HUES48 (cell line): ENCODE data around the gene YTHDC2.

Experiments used
- H3K27ac ChIP-seq: one replicate; pipeline ENCODE4 v1.7.0; 2013; ENCODE audit warnings: low read depth, low read length, inconsistent platforms
- H3K27me3 ChIP-seq: 2 replicates; pipeline ENCODE4 v1.6.1; 2013; ENCODE audit warnings: mild to moderate bottlenecking, low read length; ENCODE audit not compliant: control insufficient read depth, insufficient read depth
- H3K36me3 ChIP-seq: 2 replicates; pipeline ENCODE4 v1.6.1; 2013; ENCODE audit warnings: low read length; ENCODE audit not compliant: control insufficient read depth, insufficient read depth
- H3K4me1 ChIP-seq: 2 replicates; pipeline ENCODE4 v1.6.1; 2013; ENCODE audit warnings: mild to moderate bottlenecking, low read length; ENCODE audit not compliant: control insufficient read depth, insufficient read depth
- H3K4me3 ChIP-seq: 2 replicates; pipeline ENCODE4 v1.5.1; 2013; ENCODE audit warnings: mild to moderate bottlenecking, low read depth, low read length
- H3K9ac ChIP-seq: 2 replicates; pipeline ENCODE4 v1.6.1; 2013; ENCODE audit warnings: mild to moderate bottlenecking, low read depth, low read length, moderate library complexity
- H3K9me3 ChIP-seq: 2 replicates; pipeline ENCODE4 v1.6.1; 2013; ENCODE audit warnings: low read length; ENCODE audit not compliant: control insufficient read depth, insufficient read depth

The YTHDC2 gene

DNA sequence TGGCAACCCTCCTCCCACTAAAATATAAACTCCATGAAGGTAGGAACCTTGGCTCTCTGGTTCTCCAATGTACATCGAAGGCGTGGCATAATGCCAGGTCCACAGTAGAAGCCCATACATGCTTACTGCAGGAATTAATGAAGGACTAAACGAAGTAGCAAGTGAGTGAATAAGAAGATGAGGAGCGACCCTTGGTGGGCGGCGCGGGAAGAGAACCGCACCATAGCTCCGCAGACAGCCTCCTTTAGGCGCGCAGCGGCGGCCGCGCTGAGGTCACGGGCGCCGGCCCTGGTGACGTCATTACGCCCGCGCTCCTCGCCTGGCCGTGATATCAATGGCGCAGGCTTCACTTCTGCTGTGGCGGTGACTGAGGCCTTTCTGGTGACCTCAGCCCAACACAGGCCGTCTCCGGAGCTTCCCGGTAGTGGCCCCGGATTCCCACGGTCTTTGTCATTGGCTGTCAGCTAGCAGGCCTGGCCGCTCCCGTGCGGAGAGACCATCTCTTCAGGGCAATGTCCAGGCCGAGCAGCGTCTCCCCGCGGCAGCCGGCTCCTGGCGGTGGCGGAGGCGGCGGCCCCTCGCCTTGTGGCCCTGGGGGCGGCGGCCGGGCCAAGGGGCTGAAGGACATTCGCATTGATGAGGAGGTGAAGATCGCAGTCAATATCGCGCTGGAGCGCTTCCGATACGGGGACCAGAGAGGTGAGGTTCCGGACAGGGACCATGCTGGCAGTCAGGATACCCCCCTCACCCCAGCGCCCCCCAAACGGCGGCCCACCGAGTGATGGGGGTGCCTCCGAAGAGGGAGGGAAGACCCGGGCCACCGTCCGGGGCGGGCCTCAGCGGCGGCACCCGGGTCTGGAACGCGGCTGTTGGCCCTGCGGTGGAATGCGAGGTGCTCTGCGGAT lies at the start of gene YTHDC2:
TSS of gene YTHDC2 (plus strand) at position 311 of the 905 bp plus-strand sequence. CDS start at position 513, 202 bp downstream.
- Histone ChIP-seq H3K27me3 (no peaks in the 10 kb centered on the region), H3K36me3 (peaks cover 23% of the 10 kb centered on the region), H3K9me3 (no peaks in the 10 kb centered on the region), H3K4me1 (peaks cover 12% of the 10 kb centered on the region; the same call in 1 of the 2 replicates), H3K27ac (peak within 1 kb of the TSS; percentile 91), H3K9ac (peak within 1 kb of the TSS; percentile 88), H3K4me3 (peak within 1 kb of the TSS; percentile 91)

DNA sequence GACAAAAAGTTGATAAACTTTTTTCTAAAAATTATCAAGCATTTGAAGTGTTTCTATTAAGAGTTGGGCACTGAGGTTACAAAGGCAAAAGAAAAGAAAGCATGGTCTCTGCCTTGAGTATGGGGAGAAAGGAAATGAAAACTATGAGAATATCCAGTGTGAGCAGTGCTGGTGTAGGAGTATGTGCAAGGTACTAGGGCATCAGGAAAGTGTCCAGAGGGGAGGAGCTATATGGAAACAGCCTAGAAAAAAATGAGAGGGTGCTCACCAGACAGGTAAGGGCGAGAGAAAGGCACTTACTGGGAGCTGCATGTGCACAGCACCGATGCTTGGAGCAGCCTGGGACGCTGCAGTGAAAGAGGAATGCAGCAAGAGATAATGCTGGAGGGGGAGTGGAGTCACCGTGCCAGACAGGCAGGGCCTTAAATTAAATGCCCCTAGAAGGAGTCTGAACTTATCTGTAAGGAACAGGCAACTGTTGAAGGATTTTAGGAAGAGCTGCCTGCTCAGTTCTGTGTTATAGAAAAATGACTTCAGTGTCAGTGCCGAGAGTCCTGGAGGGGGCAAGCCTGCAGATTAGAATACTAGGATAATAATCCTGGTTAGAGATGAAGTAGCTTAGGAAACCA lies 39.3 kb upstream of the YTHDC2 start:
- Histone ChIP-seq H3K36me3 (no peaks in the 10 kb centered on the region), H3K27me3 (no peaks in the 10 kb centered on the region), H3K9me3 (peaks cover 13% of the 10 kb centered on the region), H3K27ac (no peak overlapping the region), H3K9ac (no peak overlapping the region), H3K4me3 (no peak overlapping the region), H3K4me1 (peaks cover 10% of the 10 kb centered on the region; the same call in 1 of the 2 replicates)

DNA sequence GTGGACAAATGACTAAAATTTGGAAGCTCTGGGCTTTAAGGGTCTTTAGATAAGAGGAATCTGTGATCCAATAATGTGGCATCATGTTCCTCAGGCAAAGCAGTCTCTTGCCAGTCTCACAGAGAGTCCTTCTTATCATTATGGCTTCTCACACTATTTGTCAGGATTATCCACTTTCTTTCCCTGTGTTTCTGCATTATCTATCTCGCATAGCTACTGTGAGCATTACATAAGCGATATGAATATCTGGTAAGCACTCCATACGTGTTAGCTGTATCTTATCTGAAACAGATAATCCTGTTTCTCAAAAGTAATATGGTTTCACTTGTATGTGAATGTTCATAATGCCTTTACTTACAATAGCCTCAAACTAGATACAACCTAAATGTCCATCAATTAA lies 34.8 kb upstream of the YTHDC2 start:
- H3K9me3 ChIP-seq: no peaks in the 10 kb centered on the region
- no peak overlapping the region for H3K4me3 ChIP-seq
- no peak overlapping the region for H3K9ac ChIP-seq
- peaks cover 10% of the 10 kb centered on the region; the same call in 1 of the 2 replicates for H3K4me1 ChIP-seq
- no peaks in the 10 kb centered on the region for H3K36me3 ChIP-seq
- no peak overlapping the region for H3K27ac ChIP-seq
- no peaks in the 10 kb centered on the region for H3K27me3 ChIP-seq

DNA sequence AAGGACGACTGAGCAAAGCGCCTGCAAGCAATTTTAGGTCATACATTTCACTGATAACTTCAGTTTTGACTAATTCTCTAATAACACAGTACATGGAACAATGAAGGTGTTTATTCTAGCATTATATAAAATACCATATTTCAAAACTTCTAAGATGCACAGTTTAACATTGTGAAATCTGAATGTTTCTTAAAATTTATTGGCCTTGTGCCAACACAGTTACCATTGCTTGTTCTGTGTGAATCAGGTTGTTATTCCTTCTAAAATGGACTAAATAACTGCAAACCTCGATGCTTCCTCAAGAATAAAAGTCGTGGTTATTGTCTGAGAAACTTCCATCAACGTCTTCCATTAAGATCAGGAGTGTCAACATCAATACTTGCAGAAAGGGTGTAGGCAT lies 33.3 kb upstream of the YTHDC2 start:
- Histone ChIP-seq H3K4me3 (no peak overlapping the region), H3K9me3 (no peaks in the 10 kb centered on the region), H3K27ac (no peak overlapping the region), H3K36me3 (no peaks in the 10 kb centered on the region), H3K4me1 (peaks cover 7% of the 10 kb centered on the region; the same call in 1 of the 2 replicates), H3K27me3 (no peaks in the 10 kb centered on the region), H3K9ac (no peak overlapping the region)

DNA sequence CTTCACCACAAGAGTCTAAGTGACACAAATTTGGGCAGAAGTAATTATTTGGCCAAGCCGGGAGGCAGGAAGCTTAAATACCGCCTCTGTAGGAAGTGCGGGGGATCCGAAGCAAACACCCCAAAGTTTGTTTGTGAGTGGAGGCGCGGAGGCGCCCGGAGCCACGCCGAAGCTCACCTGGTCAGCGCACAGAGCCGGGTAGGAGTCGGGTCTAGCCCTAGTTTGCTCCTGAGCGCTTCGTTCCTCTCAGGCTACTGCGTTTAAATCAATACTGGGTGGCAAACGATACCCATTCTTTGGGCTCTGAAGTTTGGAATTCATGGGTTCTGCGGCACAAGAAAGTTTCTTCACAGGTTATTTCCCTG lies 26.1 kb upstream of the YTHDC2 start:
- Histone ChIP-seq H3K36me3 (no peaks in the 10 kb centered on the region), H3K9me3 (peaks cover 24% of the 10 kb centered on the region; the same call in 1 of the 2 replicates), H3K27ac (no peak overlapping the region), H3K9ac (peak overlapping the region; percentile 43), H3K4me3 (peak overlapping the region; percentile 93), H3K27me3 (peaks cover 40% of the 10 kb centered on the region), H3K4me1 (peaks cover 8% of the 10 kb centered on the region)

DNA sequence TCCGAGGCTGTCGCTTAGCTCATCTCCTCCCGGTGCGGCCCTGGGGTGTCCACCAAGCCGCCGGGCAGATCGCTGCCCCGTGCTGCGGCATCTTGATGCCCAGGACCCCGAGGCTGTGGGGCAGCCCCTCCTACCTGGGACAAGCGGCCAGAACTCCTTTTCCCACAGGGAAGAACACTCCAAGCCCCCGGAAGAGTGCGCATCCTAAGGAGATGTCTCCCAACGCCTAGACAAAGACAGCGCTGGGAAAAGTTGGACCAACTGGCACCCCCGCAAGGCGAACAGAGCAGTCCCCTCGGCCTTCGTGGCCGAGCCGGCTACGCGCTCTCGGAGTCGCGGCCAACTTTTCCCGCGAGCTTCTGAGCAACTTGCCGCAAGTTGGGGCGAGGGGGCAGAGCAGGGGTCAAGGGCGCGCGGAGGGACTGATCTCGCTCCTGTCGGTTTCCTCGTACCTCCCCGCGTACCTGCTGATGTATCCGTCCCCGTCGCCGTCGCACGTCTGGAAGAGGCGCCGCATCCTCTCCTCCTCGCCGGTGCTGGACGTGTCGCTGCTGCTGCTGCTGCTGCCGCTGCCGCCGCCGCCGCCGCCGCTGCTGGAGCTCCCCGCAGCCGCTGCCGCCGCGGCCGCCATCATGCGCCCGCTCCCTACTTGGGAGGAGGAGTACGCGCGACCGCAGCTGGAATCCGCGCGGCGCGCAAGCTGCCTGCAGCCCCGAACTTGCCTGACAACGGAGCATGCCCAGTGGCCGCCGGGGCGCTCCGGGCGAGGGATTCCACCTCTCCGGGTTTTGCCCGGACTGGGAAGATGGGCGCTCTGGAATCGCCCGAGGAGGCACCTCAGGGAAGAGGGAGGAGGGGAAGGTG lies 25.5 kb upstream of the YTHDC2 start, which contains the start of gene MCC:
TSS of gene MCC (minus strand) at position 673 of the 864 bp plus-strand sequence.
- Histone ChIP-seq H3K4me3 (peak within 1 kb of the TSS; percentile 93), H3K27ac (no peak within 1 kb of the TSS), H3K9me3 (peaks cover 24% of the 10 kb centered on the region; the same call in 1 of the 2 replicates), H3K9ac (peak within 1 kb of the TSS; percentile 43), H3K36me3 (no peaks in the 10 kb centered on the region), H3K4me1 (peaks cover 8% of the 10 kb centered on the region), H3K27me3 (peaks cover 40% of the 10 kb centered on the region)

DNA sequence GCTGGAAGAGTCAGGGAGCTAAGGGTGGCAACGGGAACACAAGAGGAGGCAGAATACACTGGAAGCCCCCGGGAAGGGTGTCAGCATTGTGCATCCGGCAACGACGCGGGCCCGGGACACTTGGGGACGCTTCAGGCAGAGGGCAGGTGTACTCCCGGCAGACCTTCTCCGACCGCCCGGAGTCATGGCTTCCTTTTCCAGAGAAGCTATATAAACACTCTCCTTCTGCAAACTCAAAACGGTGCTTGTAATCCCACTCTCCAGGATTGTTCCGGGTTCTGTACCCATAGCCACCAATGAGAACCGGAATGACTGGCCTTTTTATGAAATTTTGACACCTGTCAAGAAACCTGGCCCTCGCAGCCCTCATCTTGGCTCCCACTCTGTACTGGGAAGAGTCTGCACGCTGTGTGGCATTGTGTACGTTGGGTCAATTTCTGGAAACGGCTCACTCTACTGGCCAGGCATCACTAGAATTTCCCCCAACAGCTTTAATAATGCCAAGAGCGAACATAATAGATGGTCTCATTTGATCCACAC lies 24.8 kb upstream of the YTHDC2 start:
- H3K9me3 ChIP-seq: peaks cover 24% of the 10 kb centered on the region; the same call in 1 of the 2 replicates
- peak overlapping the region; percentile 93 for H3K4me3 ChIP-seq
- no peaks in the 10 kb centered on the region for H3K36me3 ChIP-seq
- peaks cover 8% of the 10 kb centered on the region for H3K4me1 ChIP-seq
- H3K27ac ChIP-seq: no peak overlapping the region
- peak overlapping the region; percentile 43 for H3K9ac ChIP-seq
- H3K27me3 ChIP-seq: peaks cover 40% of the 10 kb centered on the region

DNA sequence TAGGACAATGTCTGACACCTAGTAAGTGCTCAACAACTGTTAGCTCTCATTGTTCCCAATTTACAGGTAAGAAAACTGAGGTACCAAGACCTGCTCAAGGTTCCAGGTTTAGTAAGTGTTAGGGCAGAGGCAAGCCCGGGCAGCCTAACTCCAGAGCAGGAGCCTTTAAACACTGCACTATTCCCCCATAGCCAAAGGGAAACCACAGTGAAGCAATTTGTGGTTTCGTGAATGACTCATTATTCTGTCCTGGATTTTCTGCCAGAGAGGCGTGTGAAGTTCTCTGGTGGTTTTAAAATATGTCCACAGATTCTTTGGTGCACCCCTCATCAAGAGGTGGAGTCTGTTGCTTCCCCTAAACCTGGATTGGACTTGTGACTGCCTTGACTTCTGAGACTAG lies 24.2 kb upstream of the YTHDC2 start:
- Histone ChIP-seq H3K4me1 (peaks cover 8% of the 10 kb centered on the region), H3K36me3 (no peaks in the 10 kb centered on the region), H3K27me3 (peaks cover 40% of the 10 kb centered on the region), H3K4me3 (no peak overlapping the region), H3K27ac (no peak overlapping the region), H3K9me3 (peaks cover 24% of the 10 kb centered on the region; the same call in 1 of the 2 replicates), H3K9ac (no peak overlapping the region)

DNA sequence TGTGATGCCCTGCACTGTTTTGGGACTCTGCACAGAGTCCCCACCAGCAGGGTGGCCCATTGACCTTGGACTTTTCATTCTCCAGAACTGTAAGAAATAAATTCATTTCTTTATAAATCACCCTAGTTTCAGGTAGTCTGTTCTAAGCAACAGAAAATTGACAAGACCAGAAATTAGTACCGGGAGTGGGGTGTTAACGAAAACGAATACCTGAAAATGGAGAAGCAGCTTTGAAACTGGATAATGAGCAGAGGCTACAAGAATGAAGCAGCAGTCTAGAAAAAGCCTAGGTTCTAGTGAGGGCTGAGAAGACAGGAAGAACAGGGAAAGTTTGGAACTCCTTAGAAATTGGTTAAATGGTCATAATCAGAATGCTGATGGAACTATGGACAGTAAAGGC lies 23.2 kb upstream of the YTHDC2 start:
- Histone ChIP-seq H3K27me3 (peaks cover 40% of the 10 kb centered on the region), H3K9ac (no peak overlapping the region), H3K36me3 (no peaks in the 10 kb centered on the region), H3K9me3 (peaks cover 24% of the 10 kb centered on the region; the same call in 1 of the 2 replicates), H3K4me1 (peaks cover 8% of the 10 kb centered on the region), H3K4me3 (no peak overlapping the region), H3K27ac (no peak overlapping the region)

DNA sequence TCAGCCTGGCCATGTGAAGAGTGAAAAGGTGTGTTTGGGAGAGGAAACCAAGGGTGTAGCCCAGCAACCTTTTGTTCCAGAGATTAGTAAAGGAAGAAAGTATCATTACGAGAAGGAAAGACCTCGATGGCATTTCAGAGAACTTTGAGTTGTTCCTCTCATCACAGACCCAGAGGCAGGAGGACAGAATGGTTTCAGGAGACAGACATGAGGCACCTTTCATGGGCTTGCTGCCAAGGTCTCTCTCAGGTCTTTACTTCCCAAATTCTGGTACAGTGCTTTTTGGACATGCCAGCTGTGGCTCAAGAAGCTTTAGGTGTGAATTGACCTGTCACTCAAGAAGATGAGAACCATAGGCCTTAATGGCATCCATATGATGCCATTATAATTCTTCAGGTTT lies 22.5 kb upstream of the YTHDC2 start:
- no peak overlapping the region for H3K27ac ChIP-seq
- H3K27me3 ChIP-seq: peaks cover 38% of the 10 kb centered on the region
- H3K9ac ChIP-seq: no peak overlapping the region
- H3K9me3 ChIP-seq: peaks cover 24% of the 10 kb centered on the region; the same call in 1 of the 2 replicates
- H3K4me3 ChIP-seq: no peak overlapping the region
- H3K4me1 ChIP-seq: peaks cover 8% of the 10 kb centered on the region
- H3K36me3 ChIP-seq: no peaks in the 10 kb centered on the region
